HUDEP-2 (cell line): ENCODE data around the gene DOCK2.
"Not testable (repeated sequence)": the region's sequence is repeated elsewhere in the genome, so short reads cannot be mapped to it uniquely, and the experiment has no call there.

ENCODE experiments used
- DNase-seq, 76 experiments: peaks; one replicate each; lab custom pipeline; 2025; ENCODE audit not compliant: unreplicated experiment in 76 of 76; lab: John Stamatoyannopoulos, UW

DOCK2 gene

DNA sequence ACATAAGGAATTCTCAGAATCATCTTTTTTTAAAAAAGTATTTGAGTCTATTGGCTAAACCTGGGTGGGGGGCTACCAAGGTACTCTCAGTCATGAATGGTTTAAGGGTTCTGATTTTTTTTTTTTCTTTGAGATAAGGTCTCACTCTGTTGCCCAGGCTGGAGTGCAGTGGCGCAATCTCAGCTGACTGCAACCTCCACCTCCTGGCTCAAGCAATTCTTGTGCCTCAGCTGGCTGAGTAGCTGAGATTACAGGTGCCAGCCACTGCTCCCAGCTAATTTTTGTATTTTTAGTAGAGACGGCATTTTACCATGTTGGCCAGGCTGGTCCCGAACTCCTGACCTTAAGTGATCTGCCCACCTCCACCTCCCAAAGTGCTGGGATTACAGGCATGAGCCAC is 171.8 kb downstream of the DOCK2 start:
- not testable (repeated sequence) for DNase-seq

DNA sequence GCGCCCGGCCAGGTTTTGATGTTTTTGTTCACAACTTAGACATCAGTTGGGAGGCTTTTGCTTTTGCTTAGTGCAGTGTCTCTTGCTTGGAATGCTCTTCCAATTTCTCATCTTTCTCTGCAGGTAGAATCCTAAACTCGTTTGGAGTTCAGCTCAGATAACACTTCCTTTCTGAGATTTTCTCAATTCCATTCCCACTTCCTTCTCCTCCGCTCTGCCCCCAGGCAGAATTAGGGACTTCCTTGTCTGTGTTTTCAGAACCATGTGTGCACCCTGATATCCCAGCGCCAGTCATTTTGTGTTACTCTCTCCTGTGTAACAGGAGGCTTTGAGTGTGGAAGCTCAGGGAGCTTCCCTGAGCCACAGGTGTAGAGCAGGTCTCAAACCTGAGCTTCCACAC is 172.2 kb downstream of the DOCK2 start:
- no peak for DNase-seq

DNA sequence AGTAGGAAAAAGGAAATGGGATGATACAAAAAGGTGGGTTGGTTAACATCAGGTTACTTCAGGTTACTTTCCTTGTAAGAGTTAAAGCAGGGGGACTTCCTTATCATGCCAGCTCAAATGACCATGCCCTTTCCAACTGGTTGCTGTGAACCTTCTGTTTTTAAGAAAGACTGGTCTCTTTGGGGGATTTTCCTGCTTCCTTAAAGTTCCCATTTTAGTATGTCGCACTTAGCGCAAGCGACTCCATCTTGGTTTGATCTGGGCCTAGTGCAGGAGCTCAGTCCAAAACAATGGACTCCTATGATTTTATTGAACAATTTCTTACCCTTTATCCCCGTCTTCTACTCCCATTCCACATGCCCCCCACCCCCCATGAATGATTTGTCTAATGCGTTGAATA is 173.4 kb downstream of the DOCK2 start:
- no peak for DNase-seq

DNA sequence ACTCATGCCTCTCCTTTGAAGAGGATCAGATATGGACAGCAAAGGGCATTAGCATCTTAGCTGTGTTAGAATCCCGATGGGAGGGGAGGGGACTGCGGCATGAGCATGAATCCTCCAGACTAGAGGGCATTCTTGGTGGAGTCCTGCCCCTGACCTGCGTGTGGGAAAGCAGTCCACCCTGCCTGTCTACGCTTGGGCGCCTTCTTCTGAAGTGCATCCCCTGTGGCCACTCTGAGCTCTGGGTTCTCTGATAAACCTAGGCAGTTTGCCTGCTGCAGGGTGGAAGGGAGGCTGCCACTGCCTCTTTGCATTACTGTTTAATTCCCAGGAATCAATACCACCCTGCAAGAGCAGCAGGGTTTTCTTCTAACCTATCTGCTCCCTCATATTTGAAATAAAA is 173.9 kb downstream of the DOCK2 start:
- DNase-seq = peak in 2 of 76 experiments; percentile 10 to 13

DNA sequence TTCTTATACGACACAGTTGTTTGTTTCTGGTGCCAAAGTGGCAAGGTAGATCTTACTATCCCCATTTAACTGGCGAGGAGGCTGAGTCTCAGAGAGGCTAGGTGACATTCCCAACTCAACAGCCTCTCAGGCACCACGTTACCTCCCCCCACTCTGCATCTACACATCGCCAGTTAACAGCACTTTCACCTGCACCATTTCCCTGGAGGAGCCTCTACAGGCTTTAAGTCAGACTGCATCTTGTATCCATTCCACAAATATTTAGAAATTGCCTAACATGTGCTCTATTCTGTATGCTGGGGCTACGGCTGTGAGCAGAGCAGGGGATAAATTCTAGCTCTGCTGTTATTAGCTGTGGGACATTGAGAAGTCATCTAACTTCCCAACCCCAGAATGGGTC is 174.6 kb downstream of the DOCK2 start:
- no peak for DNase-seq

DNA sequence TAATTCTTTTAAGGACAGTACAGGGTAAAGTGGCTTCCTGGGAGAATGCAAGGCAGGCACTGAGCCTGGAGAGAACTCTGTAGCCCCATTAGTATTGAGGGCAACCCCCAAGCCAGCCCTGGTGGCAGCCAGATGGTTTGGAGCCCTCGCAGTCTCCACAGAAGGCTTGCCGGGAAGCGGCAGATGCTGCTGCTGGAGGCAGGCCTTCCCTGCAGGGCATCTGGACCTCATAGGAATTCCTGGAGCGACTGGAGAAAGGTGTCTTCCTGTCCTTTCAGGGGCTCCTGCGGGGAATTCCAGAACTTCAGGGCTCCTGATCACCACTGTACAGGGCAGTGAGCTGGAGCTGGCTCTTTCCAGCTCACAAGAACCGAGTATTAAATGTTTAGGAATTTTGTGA is 175.7 kb downstream of the DOCK2 start:
- DNase-seq = no peak

DNA sequence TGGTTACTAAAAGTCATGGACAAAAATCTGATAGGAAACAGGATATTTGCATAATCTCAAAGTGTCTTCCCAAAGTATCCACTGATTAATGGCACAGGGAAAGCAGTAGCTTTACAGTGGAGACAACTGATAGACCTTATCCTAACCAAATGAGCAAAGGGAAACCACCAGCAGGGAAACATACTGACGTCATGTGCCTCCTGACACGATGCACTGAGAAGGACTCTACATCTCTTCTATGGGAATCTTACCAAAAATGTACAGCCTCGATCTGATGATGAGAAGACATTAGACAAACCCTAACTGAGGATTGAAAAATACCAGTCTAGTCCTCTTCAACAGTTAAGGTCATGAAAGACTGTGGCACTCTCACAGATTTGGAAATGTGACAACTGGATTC is 177.0 kb downstream of the DOCK2 start:
- DNase-seq = no peak

DNA sequence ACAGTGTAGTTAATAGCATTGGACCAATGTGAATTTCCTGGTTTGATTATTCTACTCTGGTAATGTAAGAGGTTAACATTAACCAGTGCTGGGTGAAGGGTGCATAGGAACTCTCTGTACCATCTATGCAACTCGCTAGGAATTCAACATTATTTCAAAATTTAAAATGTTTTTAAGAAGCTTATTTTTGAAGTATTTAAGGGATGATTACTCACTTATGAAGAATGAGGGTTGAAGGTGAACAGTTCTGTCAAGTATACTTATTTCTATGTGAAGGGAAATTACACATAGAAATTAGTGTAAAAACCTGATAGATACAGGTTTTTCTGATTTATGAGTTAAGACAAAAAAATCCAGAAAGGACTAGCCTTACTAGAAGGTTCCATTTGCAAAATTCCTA is 177.4 kb downstream of the DOCK2 start:
- no peak for DNase-seq

DNA sequence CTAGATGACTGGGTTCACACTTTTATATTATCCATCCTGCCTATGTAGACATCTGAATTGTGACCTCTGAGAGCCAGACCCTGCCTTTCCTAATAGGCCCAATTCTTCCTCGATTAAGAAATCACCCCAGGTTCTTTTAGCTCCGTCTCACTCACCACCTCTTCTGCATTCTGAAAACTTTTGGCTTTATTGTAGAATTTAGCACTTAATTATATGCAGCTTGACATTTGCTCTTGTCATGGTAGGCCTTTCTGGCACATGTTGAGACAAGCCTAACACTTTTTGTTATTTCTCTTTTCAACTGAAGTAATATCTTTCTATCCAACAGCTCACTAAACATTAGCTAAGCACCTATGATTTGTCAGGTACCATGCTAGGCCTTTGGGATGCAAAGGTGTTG is 180.0 kb downstream of the DOCK2 start:
- no peak for DNase-seq

DNA sequence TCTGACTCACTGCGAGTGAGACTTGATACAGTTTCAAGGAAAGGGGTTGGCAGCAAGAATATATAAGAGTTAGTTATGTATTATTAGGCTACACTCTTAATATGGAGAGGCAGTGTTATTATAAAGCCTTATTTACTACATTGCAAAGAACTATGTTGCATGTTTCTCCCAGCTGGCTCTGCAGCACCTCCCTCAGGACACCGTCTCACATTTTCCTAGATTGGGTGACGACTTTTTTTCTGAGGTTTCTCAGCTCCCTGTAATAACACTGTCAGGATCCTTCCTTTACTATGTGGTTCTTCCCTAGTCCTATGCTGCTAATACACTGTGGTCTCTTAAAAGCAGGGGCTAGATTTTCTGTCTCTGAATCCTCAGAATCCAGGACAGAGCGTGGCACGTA is 189.5 kb downstream of the DOCK2 start:
- peak in 2 of 76 experiments; percentile 4 to 7 for DNase-seq

DNA sequence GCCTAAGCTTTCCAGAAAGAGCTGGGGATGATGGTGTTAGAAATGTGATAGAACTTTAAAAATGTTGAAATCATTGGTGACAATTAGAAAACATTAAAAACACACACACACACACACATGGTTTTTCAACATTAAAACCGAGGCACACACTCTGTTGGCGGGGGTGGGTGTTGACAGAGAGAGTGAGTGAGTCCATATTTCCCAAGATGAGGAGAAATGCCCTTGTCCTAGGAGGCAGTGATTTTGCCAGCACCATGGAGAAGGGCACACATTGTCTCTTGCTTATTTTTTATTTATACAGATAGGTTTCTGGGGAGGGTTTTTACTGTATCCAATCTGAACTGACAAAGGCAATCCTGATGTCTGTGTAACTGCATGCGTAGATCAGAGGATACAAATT is 190.7 kb downstream of the DOCK2 start:
- no peak for DNase-seq

DNA sequence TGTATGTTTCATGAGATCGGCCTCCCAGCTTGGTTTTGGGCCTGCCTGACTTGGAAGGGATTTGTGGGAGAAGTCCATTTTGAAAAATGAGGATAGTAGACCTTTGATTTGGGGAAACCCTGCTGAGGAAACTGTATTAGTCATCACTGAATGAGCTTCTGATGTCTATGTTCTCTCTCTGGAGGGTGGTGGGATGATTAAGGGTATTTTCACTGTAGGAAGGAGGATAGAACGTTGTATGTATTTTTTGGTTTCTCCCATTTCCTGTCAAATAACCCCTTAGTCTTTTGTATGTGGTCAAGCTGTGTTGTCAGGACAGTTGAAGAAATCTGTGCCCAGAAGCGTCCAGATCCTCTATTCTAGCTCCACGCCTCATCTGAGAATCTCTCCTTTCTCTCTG is 191.3 kb downstream of the DOCK2 start:
- DNase-seq = no peak

DNA sequence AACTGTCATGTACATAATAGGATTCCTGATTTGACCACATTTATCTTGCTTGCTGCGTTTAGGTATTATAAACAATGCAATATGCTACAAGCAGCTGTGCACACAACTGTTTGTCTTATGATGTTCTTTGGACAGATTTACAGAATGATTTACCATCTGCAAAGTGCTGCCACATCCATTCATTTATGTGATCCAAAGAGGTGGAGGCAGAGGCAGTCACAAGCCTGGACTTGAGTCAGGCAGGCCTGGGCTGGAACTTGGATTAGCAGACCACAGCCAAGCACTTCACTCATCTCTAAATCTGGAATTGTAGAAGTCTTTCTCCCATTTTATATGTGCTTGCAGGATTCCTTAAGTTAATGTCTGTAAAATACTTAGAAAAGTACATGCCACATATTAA is 194.3 kb downstream of the DOCK2 start:
- no peak for DNase-seq

DNA sequence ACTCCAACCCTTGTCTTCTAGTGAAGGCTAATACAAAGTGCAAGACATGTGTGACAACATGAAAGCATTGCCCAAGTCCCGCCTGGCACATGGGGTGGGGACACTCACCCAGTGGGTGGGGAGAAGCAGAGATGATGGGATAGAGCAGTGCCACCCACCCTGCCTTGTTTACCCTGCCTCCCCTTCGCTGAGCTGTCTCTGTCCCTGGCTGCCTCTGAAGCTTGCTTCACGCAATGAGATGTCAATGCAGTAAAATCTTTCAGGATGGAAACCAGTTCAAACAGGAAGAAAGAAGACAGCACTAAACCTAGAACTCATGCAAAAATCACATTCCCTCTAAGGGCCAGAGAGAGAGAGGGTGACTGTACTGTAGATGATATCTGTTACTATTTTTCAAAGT is 195.2 kb downstream of the DOCK2 start:
- DNase-seq = no peak

DNA sequence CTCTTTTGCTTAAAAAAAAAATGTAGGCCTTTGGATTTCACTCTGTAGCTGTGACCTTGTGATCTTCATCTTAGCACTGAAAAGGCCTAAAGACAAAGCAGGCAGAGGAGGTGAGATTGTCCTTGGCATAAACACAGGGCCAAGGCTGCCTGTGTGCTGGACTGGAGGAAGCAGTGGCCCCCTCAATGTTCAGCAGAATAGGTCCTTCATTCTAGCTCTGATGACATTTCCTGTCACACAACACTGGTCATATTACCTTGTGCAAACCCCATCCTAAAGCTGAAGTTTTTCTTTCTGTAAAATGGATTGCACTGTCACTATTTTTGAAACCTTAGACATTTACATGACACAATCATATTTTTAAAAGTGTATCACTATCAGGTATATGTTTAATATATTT is 195.8 kb downstream of the DOCK2 start:
- DNase-seq = no peak

DNA sequence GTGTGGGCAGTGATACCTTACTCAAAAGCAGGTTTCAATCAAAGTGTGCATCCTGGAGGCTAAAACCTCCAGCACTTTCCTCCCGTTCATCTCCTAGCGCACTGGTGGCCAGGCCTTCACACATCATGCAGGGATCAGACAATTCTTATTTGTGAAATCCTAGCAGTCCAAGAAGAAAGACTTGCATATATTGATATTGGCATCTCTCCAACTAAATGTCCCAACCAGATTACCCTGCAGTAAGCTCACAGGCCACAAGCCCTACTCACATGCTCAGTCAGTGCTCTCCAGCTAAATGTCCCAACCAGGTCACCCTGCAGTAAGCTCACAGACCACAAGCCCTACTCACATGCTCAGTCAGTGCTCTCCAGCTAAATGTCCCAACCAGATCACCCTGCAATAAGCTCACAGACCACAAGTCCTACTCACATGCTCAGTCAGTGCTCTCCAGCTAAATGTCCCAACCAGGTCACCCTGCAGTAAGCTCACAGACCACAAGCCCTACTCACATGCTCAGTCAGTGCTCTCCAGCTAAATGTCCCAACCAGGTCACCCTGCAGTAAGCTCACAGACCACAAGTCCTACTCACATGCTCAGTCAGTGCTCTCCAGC is 196.7 kb downstream of the DOCK2 start:
- DNase-seq = peak in 2 of 76 experiments; percentile 13 to 14

DNA sequence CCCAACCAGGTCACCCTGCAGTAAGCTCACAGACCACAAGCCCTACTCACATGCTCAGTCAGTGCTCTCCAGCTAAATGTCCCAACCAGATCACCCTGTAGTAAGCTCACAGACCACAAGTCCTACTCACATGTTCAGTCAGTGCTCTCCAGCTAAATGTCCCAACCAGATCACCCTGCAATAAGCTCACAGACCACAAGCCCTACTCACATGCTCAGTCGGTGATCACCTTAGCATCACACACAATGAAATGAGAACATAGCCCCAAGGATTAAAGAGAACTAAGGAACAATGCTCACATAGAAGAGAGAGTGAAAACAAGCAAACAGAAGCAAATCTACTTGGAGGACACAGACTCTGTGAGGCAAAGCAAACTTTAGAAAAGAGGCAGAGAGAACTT is 197.5 kb downstream of the DOCK2 start:
- not testable (repeated sequence) for DNase-seq

DNA sequence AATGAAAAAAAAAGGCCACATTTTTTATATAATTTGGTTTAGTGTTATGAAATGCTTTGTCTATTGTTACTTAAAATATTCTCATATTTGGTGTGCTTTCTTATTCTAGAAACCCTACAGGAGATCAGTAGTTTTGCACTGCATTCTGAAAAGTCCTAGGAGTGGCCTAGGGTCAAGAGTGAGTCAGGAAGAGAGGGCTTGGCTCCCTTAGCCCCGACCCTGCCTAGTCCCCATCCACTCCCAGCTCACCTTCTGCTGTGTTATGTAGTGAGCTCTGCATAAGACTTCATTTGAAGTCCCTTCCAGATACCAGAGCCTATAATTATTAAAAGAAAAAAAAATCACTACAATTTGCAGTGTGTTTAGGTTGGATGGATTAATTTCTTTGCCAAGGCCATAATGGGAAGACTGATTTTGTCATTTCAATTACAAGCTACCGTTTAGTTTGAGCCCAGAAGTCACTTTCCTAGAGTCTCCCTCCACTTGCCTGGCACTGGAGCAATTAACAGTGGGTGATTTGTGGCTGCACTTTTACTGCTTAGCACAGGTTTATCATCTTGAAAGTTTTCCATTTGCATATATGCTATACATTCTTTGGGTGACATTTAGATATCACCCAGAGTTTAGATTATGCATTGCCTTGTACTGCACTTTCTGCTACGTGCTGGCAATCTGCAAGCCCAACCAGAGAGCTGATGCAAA is 199.9 kb downstream of the DOCK2 start:
- DNase-seq = no peak

DNA sequence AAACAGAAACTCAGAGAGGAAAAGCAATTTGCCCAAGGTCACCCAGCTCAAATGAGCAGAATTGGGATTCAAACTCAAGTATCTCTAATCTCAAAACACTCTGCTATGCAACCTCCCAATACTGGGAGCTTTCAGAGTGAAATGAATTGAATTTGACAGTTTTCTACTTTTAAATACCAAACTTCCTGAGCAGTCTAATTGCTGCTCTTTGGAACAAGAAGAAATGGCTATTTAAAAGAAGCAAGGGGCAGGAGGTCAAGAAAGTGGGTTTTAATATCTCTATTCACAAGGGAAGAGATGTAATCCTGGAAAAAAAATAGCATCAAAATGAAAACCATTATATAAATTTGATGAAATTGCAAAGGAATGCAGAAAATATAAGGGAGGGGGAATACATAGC is 200.6 kb downstream of the DOCK2 start:
- DNase-seq = no peak

DNA sequence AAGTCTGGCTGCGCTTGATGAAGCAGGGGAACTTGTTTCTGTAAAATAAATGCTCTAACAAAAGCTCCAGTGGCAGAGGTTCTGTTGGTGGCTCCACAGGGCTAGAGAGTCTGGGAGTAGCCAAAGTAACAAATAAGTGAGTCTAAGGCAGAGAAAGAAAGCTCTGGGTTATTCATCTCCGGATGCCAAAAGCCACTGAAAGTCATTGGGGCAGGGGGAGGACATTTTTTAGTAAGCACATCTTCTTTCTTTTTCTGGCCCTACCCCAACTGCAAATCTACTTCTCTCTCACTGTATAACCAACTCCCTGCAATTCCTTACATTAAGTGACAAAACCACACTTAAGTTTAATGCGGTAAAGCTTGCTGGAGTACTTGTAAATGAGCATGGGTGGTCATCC is 201.6 kb downstream of the DOCK2 start:
- no peak for DNase-seq

DNA sequence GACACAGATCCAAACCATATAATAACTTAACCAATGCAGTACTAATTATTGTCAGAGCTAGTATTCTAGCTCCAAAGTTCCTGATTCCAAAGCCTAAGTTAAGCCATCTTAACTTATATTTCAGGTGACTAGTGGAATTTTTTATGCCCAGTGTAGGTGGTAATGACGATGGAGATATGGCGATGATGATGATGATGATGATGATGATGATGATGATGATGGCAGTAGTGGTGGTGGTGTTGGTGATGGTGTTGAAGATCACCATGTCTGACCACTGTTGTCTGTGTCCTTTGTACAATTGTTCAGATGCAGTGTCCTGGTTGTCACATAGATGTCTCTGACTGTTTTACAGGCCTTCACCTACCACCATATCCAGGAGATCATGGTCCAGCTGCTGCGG is 203.3 kb downstream of the DOCK2 start:
- DNase-seq = no peak

DNA sequence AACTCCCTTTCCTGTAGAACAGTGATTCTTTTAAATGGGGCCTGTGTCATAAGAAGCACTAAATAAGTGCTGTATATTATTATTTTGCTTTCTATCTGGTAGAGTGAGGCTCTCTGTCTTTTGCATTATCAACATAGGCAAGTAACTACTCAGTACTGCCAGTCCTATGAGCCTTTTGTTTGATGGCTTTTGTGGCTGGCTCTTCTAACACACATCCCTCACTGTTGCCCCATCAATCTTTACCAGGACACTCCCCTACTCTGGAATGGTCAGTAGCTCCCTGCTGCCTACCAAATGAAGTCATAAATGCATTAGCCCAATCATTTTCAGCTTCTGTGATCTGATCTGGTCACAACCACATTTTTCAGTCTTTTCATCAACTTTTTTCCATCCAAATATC is 205.6 kb downstream of the DOCK2 start:
- no peak for DNase-seq

DNA sequence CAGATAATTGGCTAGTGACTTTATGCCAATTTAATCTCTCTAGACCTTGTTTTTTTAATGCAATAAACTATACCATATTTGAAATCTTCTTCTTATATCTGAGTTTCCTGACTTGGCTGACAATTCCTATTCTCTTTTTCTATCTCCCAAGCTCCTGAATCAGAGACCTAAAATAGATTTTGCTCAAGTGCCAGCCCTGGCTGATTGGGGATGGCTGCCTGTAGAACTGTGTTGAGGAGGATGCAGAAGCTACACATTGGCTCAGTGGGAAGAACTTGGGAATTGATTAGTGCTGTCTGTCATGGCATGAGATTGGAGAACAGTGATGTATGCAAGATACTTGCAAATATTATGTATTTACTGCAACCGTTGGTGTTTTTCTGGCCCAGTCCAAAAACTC is 210.4 kb downstream of the DOCK2 start:
- DNase-seq = no peak
